NCI-H2029 (cell line): ENCODE results near the gene RELL1.
A peak's percentile ranks its signal among the peaks of the same experiment; 100 is the strongest.

Experiments used
- DNase-seq: peaks from one replicate; lab custom pipeline; 2025; lab: John Stamatoyannopoulos, UW

The RELL1 gene

GRCh38 chr4:37665333-37666320 is 20.5 kb downstream of the RELL1 start:
- no peak for DNase-seq

GRCh38 chr4:37664696-37665095 is 21.5 kb downstream of the RELL1 start:
- no peak for DNase-seq

DNA sequence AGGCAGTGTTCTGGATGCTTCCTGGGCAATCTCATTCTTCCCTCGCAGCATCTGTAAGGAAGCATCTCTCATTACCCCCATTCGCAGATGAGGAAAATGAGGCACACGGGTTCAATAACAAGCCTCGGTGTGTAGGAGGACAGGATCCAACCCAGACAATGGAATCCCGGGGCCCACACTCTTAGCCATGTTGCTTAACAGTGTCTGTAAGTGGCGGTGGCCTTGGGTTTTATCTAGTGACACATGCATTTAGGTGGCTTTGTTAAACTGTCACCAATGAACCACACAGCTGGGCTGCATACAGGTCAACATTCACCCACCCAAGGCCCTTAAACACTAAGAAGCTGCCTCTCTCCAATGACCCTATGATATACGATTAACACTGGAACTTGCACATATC is 22.6 kb downstream of the RELL1 start:
- DNase-seq: no peak

DNA sequence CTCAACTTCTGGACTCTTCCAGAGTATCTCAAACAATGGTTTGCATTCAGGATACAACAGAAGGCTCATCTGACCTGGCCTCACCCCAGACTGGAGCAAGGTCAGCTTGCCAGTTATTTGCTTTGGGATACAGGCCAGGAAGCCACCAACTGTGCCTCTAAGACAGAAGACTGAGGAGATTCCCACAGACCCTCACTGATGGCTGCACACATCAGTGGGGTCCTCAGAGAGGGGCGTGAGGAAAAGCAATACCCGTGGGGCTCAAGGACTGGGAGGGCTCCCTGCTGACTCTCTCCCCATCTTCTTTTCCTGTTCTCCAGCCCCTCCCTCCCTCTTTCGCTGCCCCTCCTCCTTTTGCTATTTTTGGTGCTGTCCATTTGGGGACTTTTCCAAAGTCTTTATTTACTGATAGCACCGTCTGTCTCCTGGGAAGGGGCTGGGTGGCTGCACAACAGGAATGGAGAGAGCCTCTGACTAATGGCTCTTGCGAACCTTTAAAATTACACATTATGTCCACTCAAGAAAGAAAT is 23.2 kb downstream of the RELL1 start:
- no peak for DNase-seq

- no peak for DNase-seq
Measured at GRCh38 chr4:37662251-37662650, 23.9 kb downstream of the RELL1 start.

DNA sequence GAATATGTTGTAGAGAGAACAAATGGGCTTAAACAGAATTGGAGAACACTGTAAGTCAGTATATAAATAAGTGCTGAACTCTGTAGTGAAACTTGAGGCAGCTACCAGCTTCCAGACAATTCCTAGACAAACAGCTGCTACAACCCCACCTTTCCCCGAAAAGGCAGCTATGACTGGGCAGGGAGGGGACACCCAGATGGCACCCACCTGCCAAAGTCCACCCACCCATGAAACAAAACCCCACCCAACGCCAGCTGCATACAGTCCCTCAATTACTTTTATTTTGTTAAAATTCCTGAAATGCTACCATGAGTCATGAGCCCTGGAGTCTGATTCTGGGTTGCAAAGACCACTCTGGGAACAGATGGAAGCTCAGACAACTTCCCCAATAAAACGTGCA is 24.4 kb downstream of the RELL1 start:
- DNase-seq: no peak

- DNase-seq: no peak
Measured at GRCh38 chr4:37659696-37660095, 26.5 kb downstream of the RELL1 start.

- DNase-seq: no peak
Measured at GRCh38 chr4:37656649-37657048, 29.5 kb downstream of the RELL1 start.

- no peak for DNase-seq
Measured at GRCh38 chr4:37653601-37654000, 32.6 kb downstream of the RELL1 start.

DNA sequence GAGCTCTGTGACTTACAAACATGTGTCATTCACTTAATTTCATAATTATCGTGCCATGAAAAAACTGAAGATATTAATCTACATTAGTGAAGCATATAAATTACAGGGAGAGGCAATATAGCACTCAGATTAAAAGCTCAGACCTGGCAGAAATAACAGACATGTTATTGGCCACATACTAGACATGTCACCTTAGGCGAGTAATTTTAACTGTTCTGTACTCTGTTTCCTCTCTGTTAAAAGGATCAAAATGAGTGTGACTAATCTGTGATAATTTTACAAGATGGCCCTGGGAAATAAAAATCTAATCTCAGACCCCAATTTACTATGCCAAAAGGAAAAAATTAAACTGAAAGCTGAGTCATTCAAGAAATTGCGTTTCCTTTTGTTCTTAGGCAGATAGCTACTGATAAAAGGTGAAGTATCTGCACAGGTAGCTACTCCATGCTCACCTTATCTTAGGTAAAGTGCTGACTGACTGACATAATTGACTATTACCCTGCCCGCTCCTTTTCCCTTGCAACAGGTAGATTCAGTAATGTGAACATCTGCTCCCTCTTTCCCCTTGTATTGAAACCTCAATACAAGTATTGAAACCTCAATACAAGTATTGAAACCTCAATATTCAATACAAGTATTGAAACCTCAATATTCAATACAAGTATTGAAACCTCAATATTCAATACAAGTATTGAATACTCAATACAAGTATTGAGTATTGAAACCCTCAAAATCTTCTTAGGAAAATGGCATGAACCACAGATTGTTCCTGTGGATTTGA is 33.2 kb downstream of the RELL1 start:
- no peak for DNase-seq

- DNase-seq: no peak
Measured at GRCh38 chr4:37651781-37652377, 34.3 kb downstream of the RELL1 start.

- no peak for DNase-seq
Measured at GRCh38 chr4:37650481-37650880, 35.7 kb downstream of the RELL1 start.

DNA sequence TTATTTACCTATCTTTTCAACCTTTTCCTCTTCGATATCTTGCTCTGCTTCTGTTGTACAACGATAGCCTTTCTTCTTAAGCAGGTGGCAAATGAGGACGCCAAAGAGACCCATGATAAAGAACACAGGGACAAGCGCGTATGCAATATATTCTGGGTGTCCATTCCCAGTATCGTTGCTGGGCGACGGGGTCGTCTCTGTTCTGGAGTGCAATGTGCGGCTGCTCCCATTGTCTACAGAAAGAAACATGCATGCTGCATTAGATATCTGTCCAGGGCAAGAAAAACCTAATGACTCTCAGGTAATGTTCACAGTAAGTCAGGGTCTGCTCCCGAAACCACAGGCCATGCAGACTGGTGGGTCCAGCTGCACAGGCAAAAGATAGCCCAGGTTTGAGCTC is 36.9 kb downstream of the RELL1 start:
- no peak for DNase-seq

DNA sequence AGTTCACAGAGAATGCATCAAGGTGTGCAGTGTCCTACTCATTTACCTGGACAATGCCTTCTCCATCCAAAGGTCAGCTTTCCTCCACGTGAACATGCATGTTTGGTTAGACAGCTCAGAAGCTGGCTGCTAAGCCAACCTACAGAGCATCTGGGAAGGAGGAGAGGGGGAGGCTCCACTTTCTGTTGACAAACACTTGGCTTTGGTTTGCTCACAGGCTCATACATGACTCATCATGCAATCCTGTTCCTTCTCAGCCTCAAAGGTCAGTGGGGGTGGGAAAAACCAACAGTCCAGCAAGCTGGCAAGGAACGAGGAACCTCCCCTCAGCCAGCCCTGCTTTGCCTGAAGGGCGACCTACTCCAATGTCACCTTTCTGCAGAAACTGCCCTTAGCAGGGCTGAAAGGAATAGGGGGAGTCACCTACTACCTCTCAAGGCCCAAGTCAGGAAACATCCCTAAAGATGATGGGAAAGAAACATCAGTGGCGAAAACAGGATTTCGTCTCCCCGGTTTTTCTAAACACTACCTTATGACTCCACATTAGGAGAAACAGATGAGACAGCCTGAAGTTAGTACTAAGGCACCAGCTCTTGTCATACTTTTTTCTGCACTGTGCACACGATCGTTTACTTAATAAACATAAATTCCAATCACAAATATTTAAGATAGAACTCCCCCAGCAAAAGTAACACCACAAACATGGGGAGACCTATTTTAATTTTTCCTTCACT is 37.9 kb downstream of the RELL1 start:
- peak; percentile 76 for DNase-seq

DNA sequence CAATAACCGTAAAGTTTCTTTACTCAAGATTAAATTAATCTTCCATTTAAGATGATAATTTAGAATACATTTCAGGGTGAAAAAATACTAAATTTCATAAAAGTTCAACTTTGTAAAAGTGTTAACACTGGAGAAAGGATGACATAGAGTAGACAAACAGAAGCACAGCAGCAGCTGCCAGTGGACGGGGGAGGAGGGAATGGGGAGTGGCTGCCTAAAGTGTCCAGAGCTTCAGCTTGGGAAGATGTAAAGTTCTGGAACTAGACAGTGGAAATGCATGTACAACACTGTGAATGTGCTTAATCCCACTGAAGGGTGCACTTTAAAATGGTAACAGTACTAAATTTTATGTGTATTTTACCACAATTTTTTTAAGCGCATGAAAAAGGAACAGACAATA is 39.9 kb downstream of the RELL1 start:
- DNase-seq: no peak

GRCh38 chr4:37645736-37646135 is 40.4 kb downstream of the RELL1 start:
- DNase-seq: no peak

GRCh38 chr4:37644962-37645361 is 41.2 kb downstream of the RELL1 start:
- DNase-seq: no peak

GRCh38 chr4:37641886-37642849 is 44.0 kb downstream of the RELL1 start:
- no peak for DNase-seq

DNA sequence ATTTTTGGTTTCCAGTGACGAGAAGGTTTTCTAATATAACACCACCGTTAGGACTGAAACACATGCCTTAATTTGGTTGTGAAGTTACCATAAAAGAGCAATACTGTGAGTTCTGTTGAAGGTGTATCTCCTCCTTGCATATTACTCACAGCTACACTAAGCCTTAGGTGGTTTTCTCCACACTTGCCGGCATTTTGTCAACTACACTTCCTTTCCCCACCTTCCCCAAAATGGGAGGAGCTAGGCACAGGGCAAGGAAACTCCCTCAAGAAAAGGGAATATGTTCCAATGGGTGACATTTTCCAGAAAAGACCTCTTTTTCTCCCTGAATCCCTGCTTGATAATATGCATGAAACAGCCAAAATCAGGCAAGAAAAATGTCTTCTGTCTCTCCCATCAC is 44.8 kb downstream of the RELL1 start:
- no peak for DNase-seq

DNA sequence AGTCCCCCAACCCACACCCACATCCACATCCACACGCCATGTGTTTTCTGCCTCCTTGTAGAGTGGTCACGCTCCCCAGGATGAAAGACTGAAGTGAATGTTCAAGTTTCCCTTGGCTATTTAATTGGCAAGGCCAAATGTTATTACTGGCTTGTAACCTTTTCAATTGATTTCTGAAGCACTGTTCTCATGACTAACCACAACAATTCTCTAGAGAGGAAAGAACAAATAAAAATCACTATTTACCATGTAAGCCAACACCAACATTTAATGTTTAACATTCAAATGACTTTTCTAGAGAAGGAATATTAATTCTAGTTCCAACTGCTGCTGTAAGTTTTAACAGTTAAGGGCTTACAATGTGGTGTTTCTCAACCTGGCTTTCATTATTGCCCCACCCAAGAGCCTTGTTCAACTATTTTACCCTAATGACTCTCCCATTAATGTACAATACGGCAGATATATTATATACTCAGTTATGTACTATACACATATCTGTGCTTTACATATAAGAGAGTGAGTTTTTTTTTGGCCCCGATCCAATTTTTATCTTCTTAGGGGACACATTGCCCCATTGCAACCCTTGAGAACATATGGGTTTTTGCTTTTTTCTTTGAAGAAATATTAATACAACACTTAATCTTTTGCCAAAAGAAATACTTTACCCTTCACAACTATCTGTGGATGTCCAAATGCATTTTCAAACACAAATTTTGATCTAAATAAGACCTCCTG is 46.5 kb downstream of the RELL1 start:
- DNase-seq: peak; percentile 68
